Pancreas (tissue), 10 donors: ENCODE data around the gene CCER1. TPM values are rescaled to one million over a fixed set of nuclear protein-coding genes. Genes with fewer than 3 reads are reported as not detected.

Source experiments
- ATAC-seq, 4 donors: fragments of 200-7000 bp; cut with Tn5 transposase; one replicate each; pipeline versions ENCODE4 v1.8.0 to v1.9.1; 2020; ENCODE audit warnings: mild to moderate bottlenecking in 4 of 4, moderate library complexity in 4 of 4
- DNase-seq, 6 donors: peaks; one replicate each; pipeline ENCODE4 v3.0.0-alpha.2; 2020
- FAIRE-seq: peaks from 2 replicates; lab custom pipeline; 2012; peaks lifted over from hg19 to GRCh38; lab: Jason Lieb, UNC
- H3K27ac ChIP-seq, 4 donors: fragments of 200-600 bp; sonication (generic); 1 replicate in 3 of 4; 2 replicates in 1 of 4; pipeline versions ENCODE4 v1.5.0 to v1.8.0; 2020
- H3K27me3 ChIP-seq, 4 donors: fragments of 200-600 bp; one replicate each; pipeline ENCODE4 v1.8.0; 2021
- H3K36me3 ChIP-seq, 3 donors: fragments of 200-600 bp; sonication (generic) in 1 of 3; one replicate each; pipeline versions ENCODE4 v1.5.0 to v1.8.0; 2020 to 2021
- H3K4me1 ChIP-seq, 3 donors: fragments of 200-600 bp; one replicate each; pipeline ENCODE4 v1.8.0; 2021
- H3K4me3 ChIP-seq, 4 donors: fragments of 200-600 bp; sonication (generic) in 2 of 4; one replicate each; pipeline versions ENCODE4 v1.5.0 to v1.8.0; 2020 to 2021
- H3K9me3 ChIP-seq, 4 donors: fragments of 200-600 bp; one replicate each; pipeline ENCODE4 v1.8.0; 2021
- CTCF ChIP-seq, 4 donors: fragments of 200-600 bp; sonication (generic) in 3 of 4; IDR thresholded peaks; one replicate each; pipeline versions ENCODE4 v1.5.0 to v1.8.0; 2021; ENCODE audit warnings: antibody characterized with exemption in 4 of 4
- WGBS, 2 donors: extraction: QIAGEN DNeasy Blood & Tissue Kit; methylation state at CpG; one replicate each; pipeline ENCODE4 v1.1.7; 2013; 5-methylcytosine and 5-hydroxymethylcytosine counted together
- intact Hi-C, 3 donors: fragments of 100-400 bp; cut with DNase I; formaldehyde crosslinking; loops; one replicate each; pipeline versions ENCODE4 v1.11.1 to v1.14.2; 2022
- polyA plus RNA-seq, 2 donors: library from polyadenylated mRNA; stranded (reverse); fragments of 200-250 nt; gene quantifications; one replicate each; pipeline ENCODE4 v1.2.3, GENCODE V29; 2013
- total RNA-seq, 6 donors: library from RNA; stranded (reverse); fragmentation: NEBNext Ultra II Directional in 4 of 6; extraction: Animal tissue kit (Norgen Biotek cat#: 25700) in 4 of 6; gene quantifications; one replicate each; pipeline versions ENCODE4 v1.2.1 to v1.2.4, GENCODE V29; 2021 to 2023
- donor health status: healthy with polysubstance abuse.
- donor health status: DM: no; HTN: no; CAD: no; lungs with moderate emphysema.
- donor health status: DM: no; HTN: no; CAD: no.
- donor health status: control.
- donor health status: control.
- donor health status: Bipolar disorder and iron deficiency.
- donor health status: DM: yes; HTN: yes; CAD: no.
- donor health status: DM: no; HTN: no; CAD: no.
- donor health status: DM: no; HTN: no; CAD: no.
- donor health status: DM: yes; HTN: yes; CAD: no.

The CCER1 gene, protein sequence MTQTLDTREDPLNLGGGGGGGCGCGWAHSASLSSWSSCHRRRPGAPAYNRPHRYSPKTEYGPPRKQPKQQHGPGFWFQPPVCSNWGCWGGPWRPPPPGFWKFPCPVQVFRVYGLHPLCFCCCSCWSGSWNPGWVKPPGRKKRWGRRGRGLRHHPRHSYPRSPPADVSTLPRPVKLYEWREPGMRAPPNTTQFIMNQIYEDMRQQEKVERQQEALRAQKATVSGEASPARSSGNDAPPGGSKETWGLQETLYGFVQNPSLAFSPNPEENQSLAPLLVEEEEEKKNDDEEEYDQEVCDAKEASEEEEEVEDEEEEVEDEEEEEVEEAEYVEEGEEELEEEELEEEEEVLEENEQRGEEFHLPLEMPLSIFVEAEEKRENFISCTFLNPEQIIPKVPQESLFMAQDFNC
- total RNA-seq (not detected), polyA plus RNA-seq (not detected)

DNA sequence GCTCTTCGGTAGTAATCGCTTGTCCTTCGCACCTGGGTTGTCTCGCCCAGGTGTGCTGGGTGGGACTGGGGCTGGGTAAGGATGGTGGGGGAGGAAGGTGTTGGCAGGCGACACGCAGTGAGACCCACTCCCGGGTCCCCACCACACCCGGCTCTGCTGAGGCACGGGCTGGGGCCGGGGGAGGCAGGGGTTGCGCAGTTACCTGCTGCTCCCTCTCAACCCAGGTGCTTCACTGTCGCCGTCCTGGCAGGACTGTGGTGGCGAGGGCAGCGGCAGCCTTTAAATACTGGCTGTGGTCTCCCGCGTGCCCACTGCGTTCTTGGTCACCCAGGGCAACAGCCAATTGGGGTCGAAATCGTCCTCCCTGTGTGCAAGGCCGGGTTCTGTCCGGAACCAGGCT lies at the start of gene CCER1:
CCER1 (minus strand) TSS at position 256 of the 400 bp plus-strand sequence. CDS start 434 bp downstream, outside the sequence.
- no peak for TF ChIP-seq CTCF (IDR thresholded peaks at IDR 0.05)
- no peak for ATAC-seq

DNA sequence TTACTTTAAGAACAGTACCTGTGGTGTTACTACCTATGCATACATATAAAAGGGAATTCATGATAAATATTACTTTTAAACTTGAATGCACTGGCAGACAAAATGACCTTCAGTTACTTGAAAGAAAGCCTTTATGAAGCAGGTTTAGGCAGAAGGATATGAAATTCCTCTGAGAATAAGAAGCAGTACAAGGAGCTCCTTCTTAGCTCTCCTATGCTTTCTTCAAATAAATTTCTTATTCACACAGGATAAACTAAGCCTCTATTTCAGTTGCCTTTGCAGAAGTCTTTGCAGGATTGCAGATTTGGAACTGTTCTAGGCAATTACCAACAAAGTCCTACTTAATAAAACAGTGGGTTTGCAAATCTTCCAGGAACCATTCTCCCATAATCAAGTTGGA lies 48.8 kb upstream of the CCER1 start:
- no peak overlapping the region for H3K4me3 ChIP-seq
- DNase-seq = no peak
- ATAC-seq = no peak
- no peak for TF ChIP-seq CTCF (IDR thresholded peaks at IDR 0.05)
- no peaks in the 10 kb centered on the region for H3K36me3 ChIP-seq
- H3K9me3 ChIP-seq = no peaks in the 10 kb centered on the region
- no peaks in the 10 kb centered on the region for H3K27me3 ChIP-seq
- no peak overlapping the region for H3K27ac ChIP-seq
- no peaks in the 10 kb centered on the region for H3K4me1 ChIP-seq
- no peak for FAIRE-seq
- intact Hi-C loops = no loop called here

More for the DNA sequence above, at the start of gene CCER1:
- no peaks in the 10 kb centered on the region for H3K4me1 ChIP-seq
- no peak within 1 kb of the TSS for H3K4me3 ChIP-seq
- no peaks in the 10 kb centered on the region for H3K36me3 ChIP-seq
- H3K27me3 ChIP-seq = no peaks in the 10 kb centered on the region
- intact Hi-C loops = no loop called here
- DNase-seq (peak in 3 of 6 donors; percentile 14 to 50 (median 43)), FAIRE-seq (no peak)
- no peak within 1 kb of the TSS for H3K27ac ChIP-seq
- WGBS, 2 donors = 93% methylated on average over 22 of the region's 22 CpGs
- H3K9me3 ChIP-seq = no peaks in the 10 kb centered on the region

DNA sequence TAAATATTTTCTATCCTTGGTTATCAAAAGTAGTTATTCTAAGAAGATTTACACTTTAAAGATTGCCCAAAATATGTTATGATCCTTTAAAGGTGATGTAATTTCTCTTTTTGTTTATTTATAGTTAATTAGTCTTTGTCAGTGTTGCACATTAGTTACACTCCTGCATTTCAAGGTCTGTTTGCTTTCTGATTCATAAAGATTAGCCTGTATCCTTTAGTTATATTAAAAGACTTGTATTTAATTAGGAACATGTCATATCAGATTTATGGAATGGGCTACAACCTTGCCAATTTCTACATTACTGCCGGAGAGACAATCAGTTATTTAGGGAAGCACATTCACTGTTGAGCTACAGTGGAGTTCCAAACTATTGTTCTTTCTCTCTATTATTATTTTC lies 46.3 kb upstream of the CCER1 start:
- no peak overlapping the region for H3K4me3 ChIP-seq
- peak in 2 of 4 donors; percentile 51 to 60 for ATAC-seq
- no peaks in the 10 kb centered on the region for H3K36me3 ChIP-seq
- no peak overlapping the region for H3K27ac ChIP-seq
- intact Hi-C loops = no loop called here
- H3K9me3 ChIP-seq = no peaks in the 10 kb centered on the region
- H3K4me1 ChIP-seq = no peaks in the 10 kb centered on the region
- no peak for TF ChIP-seq CTCF (IDR thresholded peaks at IDR 0.05)
- 10 to 12% methylated on average over 1 of the region's 1 CpG for WGBS, 2 donors
- no peak for DNase-seq
- peak; percentile 20 for FAIRE-seq
- H3K27me3 ChIP-seq = no peaks in the 10 kb centered on the region

GRCh38 chr12:90999966-91000365 lies 45.0 kb upstream of the CCER1 start:
- ATAC-seq = no peak
- DNase-seq = no peak
- TF ChIP-seq CTCF (IDR thresholded peaks at IDR 0.05) = no peak
- WGBS, 2 donors = 68 to 79% methylated on average over 2 of the region's 2 CpGs
- H3K36me3 ChIP-seq = no peaks in the 10 kb centered on the region
- H3K4me3 ChIP-seq = no peak overlapping the region
- H3K4me1 ChIP-seq = no peaks in the 10 kb centered on the region
- H3K27me3 ChIP-seq = no peaks in the 10 kb centered on the region
- intact Hi-C loops = no loop called here
- no peak overlapping the region for H3K27ac ChIP-seq
- H3K9me3 ChIP-seq = no peaks in the 10 kb centered on the region
- FAIRE-seq = no peak

DNA sequence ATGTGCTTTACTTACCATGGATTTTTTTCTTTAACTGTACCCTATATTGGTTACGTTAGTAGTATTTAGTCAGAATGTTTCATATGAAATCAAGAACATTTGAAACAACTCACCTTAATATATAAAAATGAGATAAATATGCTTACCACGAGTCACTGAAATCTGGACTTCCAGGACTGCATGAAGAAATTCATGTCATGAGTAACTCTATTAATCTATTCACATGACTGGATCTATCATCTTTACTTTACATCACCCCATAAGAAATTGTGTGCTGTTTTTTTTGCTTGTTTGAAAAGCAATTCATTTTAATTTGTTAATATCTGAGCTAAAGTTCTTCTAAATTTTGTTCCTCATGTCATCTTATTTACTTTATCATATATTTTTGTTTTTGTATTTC lies 44.6 kb upstream of the CCER1 start:
- intact Hi-C loops = no loop called here
- WGBS, 2 donors = 79 to 92% methylated on average over 2 of the region's 2 CpGs
- Histone ChIP-seq H3K4me1 (no peaks in the 10 kb centered on the region), H3K36me3 (no peaks in the 10 kb centered on the region), H3K4me3 (no peak overlapping the region), H3K9me3 (no peaks in the 10 kb centered on the region), H3K27me3 (no peaks in the 10 kb centered on the region), H3K27ac (no peak overlapping the region)
- FAIRE-seq (no peak), DNase-seq (no peak), ATAC-seq (no peak)
- TF ChIP-seq CTCF (IDR thresholded peaks at IDR 0.05) = no peak
